Astrocyte (in vitro differentiated cells and primary cell): ENCODE results near the gene B3GNT5.

ENCODE experiments used
- CTCF ChIP-seq: IDR thresholded peaks from 2 replicates; pipeline ENCODE4 v1.5.1; 2011; ENCODE audit warnings: low read depth, mild to moderate bottlenecking, inconsistent platforms, low read length, moderate library complexity; ENCODE audit not compliant: insufficient read depth
- EZH2 ChIP-seq: IDR thresholded peaks from 2 replicates; pipeline ENCODE4 v1.6.1; 2012; ENCODE audit warnings: mild to moderate bottlenecking, low read length, inconsistent platforms; ENCODE audit not compliant: insufficient read depth

- no peak for TF ChIP-seq CTCF
- TF ChIP-seq EZH2: no peak
These were observed 37.4 kb upstream of the B3GNT5 start for GRCh38 chr3:183215591-183216202.
